ENCODE data around the gene HS3ST3A1. TPM values are rescaled to one million over a fixed set of nuclear protein-coding genes. Genes with fewer than 3 reads are reported as not detected.

The HS3ST3A1 gene
- total and polyA plus RNA-seq, 2 of the 8 experiments (the other 6 are each of a cell fraction or from before 2014, with no cell fraction given): 5.4 to 5.7 TPM

DNA sequence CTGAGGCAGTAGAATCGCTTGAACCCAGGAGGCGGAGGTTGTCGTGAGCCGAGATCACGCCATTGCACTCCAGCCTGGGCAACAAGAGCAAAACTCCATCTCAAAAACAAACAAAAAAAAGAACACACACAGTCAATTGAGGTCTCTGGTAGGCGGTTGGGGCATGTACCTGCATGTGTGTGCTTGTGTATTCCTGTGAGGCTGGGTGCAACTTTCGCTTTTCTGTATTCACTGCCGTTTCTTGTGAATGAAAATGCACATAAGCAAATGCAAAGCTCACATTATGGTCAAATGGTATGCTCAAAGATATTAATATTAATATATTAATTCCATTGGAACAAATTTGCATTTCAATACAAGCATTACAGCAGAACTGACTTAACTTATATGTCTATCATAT, 20.9 kb downstream of the HS3ST3A1 start:
- H3K36me3 ChIP-seq (ENCODE audit: control insufficient read depth in 2 of 4, insufficient read depth in 4 of 4, low read length in 3 of 4): peaks cover 0 to 6% (median 0%) of the 10 kb centered on the region in 4 experiments; a peak in 2 of 8 replicates
- no peak overlapping the region for H4K91ac ChIP-seq (replicated peaks; ENCODE audit: insufficient read length, low read length)
- H3K27me3 ChIP-seq (replicated peaks in 1 of 4; ENCODE audit: control insufficient read depth in 3 of 4, extremely low read depth in 1 of 4, insufficient read depth in 3 of 4, low read length in 3 of 4): no peaks in the 10 kb centered on the region
- WGBS, 2 experiments (ENCODE audit: extremely low coverage in 1 of 2, insufficient coverage in 1 of 2, insufficient read length in 1 of 2, insufficient replicate concordance in 2 of 2, low coverage in 1 of 2, low lambda C conversion rate in 2 of 2, missing lambda C conversion rate in 1 of 2): 94% methylated on average over 8 of the region's 8 CpGs; no CpG with 5 or more reads in 1 of the 2 experiments
- no peak overlapping the region for H3K4ac ChIP-seq (replicated peaks; ENCODE audit: insufficient read length, low read depth, low read length)
- no peak overlapping the region for H2AK5ac ChIP-seq (ENCODE audit: low read depth, low read length)
- H2BK20ac ChIP-seq (ENCODE audit: low read length): no peak overlapping the region
- H3K27ac ChIP-seq (ENCODE audit: low read depth, low read length): no peak overlapping the region
- H3K23ac ChIP-seq (ENCODE audit: insufficient read length): no peak overlapping the region
- H3K4me1 ChIP-seq (replicated peaks in 1 of 4; ENCODE audit: control insufficient read depth in 3 of 4, insufficient read depth in 4 of 4, low read length in 3 of 4): peaks cover 0 to 5% (median 4%) of the 10 kb centered on the region in 4 experiments; a peak in 4 of 7 replicates
- H3K9me3 ChIP-seq (ENCODE audit: insufficient read depth in 2 of 2, low read depth in 1 of 2, low read length in 1 of 2): peaks cover 6 to 8% of the 10 kb centered on the region in 2 experiments
- no peak for DNase-seq (ENCODE audit: low read depth in 1 of 2, low spot score in 2 of 2)
- H2AFZ ChIP-seq (ENCODE audit: low read length): no peak overlapping the region
- H2BK15ac ChIP-seq (ENCODE audit: low read length): no peak overlapping the region
- H4K20me1 ChIP-seq (replicated peaks in 1 of 2; ENCODE audit: control insufficient read depth in 1 of 2, insufficient read depth in 2 of 2, low read length in 2 of 2): no peaks in the 10 kb centered on the region
- no peak overlapping the region for H3K9ac ChIP-seq (replicated peaks in 1 of 4; ENCODE audit: extremely low read depth in 1 of 4, low read depth in 3 of 4, low read length in 3 of 4)
- no peaks in the 10 kb centered on the region; the same call in 1 of the 2 replicates for H3K79me1 ChIP-seq (ENCODE audit: low read depth, low read length)
- no peak overlapping the region for H2BK120ac ChIP-seq (replicated peaks; ENCODE audit: low read depth, low read length)
- H3K56ac ChIP-seq (replicated peaks; ENCODE audit: insufficient read length, low read depth, low read length): no peak overlapping the region
- CTCF ChIA-PET (ENCODE audit: partially characterized antibody): interaction anchor here (0.7 kb wide), 1 partner anchor 606 kb away, joined by 3 read pairs; no protein-coding TSS in a partner anchor
- POLR2A ChIA-PET (ENCODE audit: partially characterized antibody): no interaction called here
- H3K14ac ChIP-seq (ENCODE audit: insufficient read length): no peak overlapping the region
- H4K5ac ChIP-seq (ENCODE audit: insufficient read length, low read depth, low read length): no peak overlapping the region
- H3K18ac ChIP-seq (ENCODE audit: extremely low read depth, low read length): no peak overlapping the region
- no peak overlapping the region for H4K8ac ChIP-seq (ENCODE audit: extremely low read depth, insufficient read depth, low read length)
- H3K4me3 ChIP-seq (ENCODE audit: extremely low read depth in 1 of 4, insufficient read depth in 2 of 4, low read depth in 3 of 4, low read length in 4 of 4): no peak overlapping the region
- 0 out of 4 replicates have a peak, but pooled peaks cover 0 to 4% of the 10 kb centered on the region in 2 experiments for H3K79me2 ChIP-seq (ENCODE audit: control insufficient read depth in 1 of 2, insufficient read depth in 2 of 2, low read length in 2 of 2)
- no peak for FAIRE-seq
- H2BK12ac ChIP-seq (ENCODE audit: low read depth, low read length): no peak overlapping the region
- H3K23me2 ChIP-seq (ENCODE audit: low read depth, low read length): no peaks in the 10 kb centered on the region
- H3K4me2 ChIP-seq (ENCODE audit: insufficient read depth in 1 of 2, low read depth in 2 of 2, low read length in 2 of 2): no peak overlapping the region
- H2BK5ac ChIP-seq (ENCODE audit: low read depth, low read length): no peak overlapping the region
- no peak for TF ChIP-seq POLR2A (IDR thresholded peaks at IDR 0.05; ENCODE audit: control extremely low read depth in 1 of 2, low read depth in 2 of 2, low read length in 2 of 2)
- no peak for TF ChIP-seq GABPA (IDR thresholded peaks at IDR 0.05; ENCODE audit: borderline replicate concordance, insufficient read depth, low read length)
- TF ChIP-seq, protein P1, sequence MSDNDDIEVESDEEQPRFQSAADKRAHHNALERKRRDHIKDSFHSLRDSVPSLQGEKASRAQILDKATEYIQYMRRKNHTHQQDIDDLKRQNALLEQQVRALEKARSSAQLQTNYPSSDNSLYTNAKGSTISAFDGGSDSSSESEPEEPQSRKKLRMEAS (IDR thresholded peaks at IDR 0.05): no peak
- no peak for TF ChIP-seq NANOG (IDR thresholded peaks at IDR 0.05; ENCODE audit: insufficient read depth, low read depth, low read length, poor library complexity, severe bottlenecking)
- TF ChIP-seq KDM1A (IDR thresholded peaks at IDR 0.05; ENCODE audit: borderline replicate concordance, low read length): no peak
- TF ChIP-seq, protein P2, sequence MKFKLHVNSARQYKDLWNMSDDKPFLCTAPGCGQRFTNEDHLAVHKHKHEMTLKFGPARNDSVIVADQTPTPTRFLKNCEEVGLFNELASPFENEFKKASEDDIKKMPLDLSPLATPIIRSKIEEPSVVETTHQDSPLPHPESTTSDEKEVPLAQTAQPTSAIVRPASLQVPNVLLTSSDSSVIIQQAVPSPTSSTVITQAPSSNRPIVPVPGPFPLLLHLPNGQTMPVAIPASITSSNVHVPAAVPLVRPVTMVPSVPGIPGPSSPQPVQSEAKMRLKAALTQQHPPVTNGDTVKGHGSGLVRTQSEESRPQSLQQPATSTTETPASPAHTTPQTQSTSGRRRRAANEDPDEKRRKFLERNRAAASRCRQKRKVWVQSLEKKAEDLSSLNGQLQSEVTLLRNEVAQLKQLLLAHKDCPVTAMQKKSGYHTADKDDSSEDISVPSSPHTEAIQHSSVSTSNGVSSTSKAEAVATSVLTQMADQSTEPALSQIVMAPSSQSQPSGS (IDR thresholded peaks at IDR 0.05; ENCODE audit: low read length): no peak
- no peak for TF ChIP-seq POU5F1 (IDR thresholded peaks at IDR 0.05; ENCODE audit: low read depth, low read length)
- TF ChIP-seq SP4 (IDR thresholded peaks at IDR 0.05; ENCODE audit: low read length): no peak
- no peak for TF ChIP-seq CEBPB (IDR thresholded peaks at IDR 0.05; ENCODE audit: low read depth, low read length)
- no peak for TF ChIP-seq CREB1 (IDR thresholded peaks at IDR 0.05)
- TF ChIP-seq ASH2L (IDR thresholded peaks at IDR 0.05; ENCODE audit: low read length): no peak
- TF ChIP-seq TCF12 (IDR thresholded peaks at IDR 0.05; ENCODE audit: low read depth, low read length): no peak
- no peak for TF ChIP-seq BCL11A (IDR thresholded peaks at IDR 0.05; ENCODE audit: low read depth in 2 of 2, low read length in 2 of 2)
